Neural crest cell (in vitro differentiated cells): ENCODE measurements around the gene GRK4. TPM values are rescaled to one million over a fixed set of nuclear protein-coding genes. Genes with fewer than 3 reads are reported as not detected.
A peak's percentile ranks its signal among the peaks of the same experiment; 100 is the strongest.

Experiments used
- DNase-seq: peaks from one replicate; pipeline ENCODE4 v3.0.0; 2021; ENCODE audit warnings: low read depth, mixed read lengths, low spot score
- H3K27ac Mint-ChIP-seq: one replicate; pipeline ENCODE4 v1.8.0; 2021; ENCODE audit warnings: mild to moderate bottlenecking, mixed read lengths; ENCODE audit not compliant: unreplicated experiment
- H3K27me3 Mint-ChIP-seq: 2 replicates; pipeline ENCODE4 v1.8.0; 2021; ENCODE audit warnings: low read depth, mild to moderate bottlenecking, mixed read lengths
- H3K36me3 Mint-ChIP-seq: 2 replicates; pipeline ENCODE4 v1.8.0; 2021; ENCODE audit warnings: low read depth, mild to moderate bottlenecking, mixed read lengths
- H3K4me1 Mint-ChIP-seq: 2 replicates; pipeline ENCODE4 v1.8.0; 2021; ENCODE audit warnings: mixed read lengths
- H3K4me3 Mint-ChIP-seq: one replicate; pipeline ENCODE4 v1.8.0; 2021; ENCODE audit warnings: mild to moderate bottlenecking, mixed read lengths
- H3K9me3 Mint-ChIP-seq: 2 replicates; pipeline ENCODE4 v1.8.0; 2021; ENCODE audit warnings: mixed read lengths
- CTCF ChIP-seq: fragments of 200-600 bp; sonication (generic); conservative IDR thresholded peaks from 2 replicates; pipeline ENCODE4 v1.5.0; 2021; ENCODE audit warnings: antibody characterized with exemption, mild to moderate bottlenecking
- total RNA-seq: library from RNA; stranded (reverse); gene quantifications from 2 replicates; pipeline ENCODE4 v1.2.1, GENCODE V29; 2021

Gene GRK4
- total RNA-seq, 1 donor from 2014 or later: 8.9 TPM

- DNase-seq: no peak
- H3K27me3 Mint-ChIP-seq: peaks cover 4% of the 10 kb centered on the region
- H3K27ac Mint-ChIP-seq: no peak overlapping the region
- H3K4me1 Mint-ChIP-seq: peaks cover 24% of the 10 kb centered on the region
- H3K4me3 Mint-ChIP-seq: peak overlapping the region; percentile 94
- no peak for TF ChIP-seq CTCF
- no peaks in the 10 kb centered on the region for H3K36me3 Mint-ChIP-seq
- no peaks in the 10 kb centered on the region for H3K9me3 Mint-ChIP-seq
Measured at GRCh38 chr4:2933566-2934076, 29.8 kb upstream of the GRK4 start.

GRCh38 chr4:2934077-2934812 lies 29.1 kb upstream of the GRK4 start:
- no peaks in the 10 kb centered on the region for H3K9me3 Mint-ChIP-seq
- peak; percentile 30 for DNase-seq
- H3K36me3 Mint-ChIP-seq: no peaks in the 10 kb centered on the region
- no peak for TF ChIP-seq CTCF
- peak overlapping the region; percentile 94 for H3K4me3 Mint-ChIP-seq
- no peak overlapping the region for H3K27ac Mint-ChIP-seq
- H3K27me3 Mint-ChIP-seq: peaks cover 4% of the 10 kb centered on the region
- peaks cover 24% of the 10 kb centered on the region for H3K4me1 Mint-ChIP-seq

GRCh38 chr4:2934813-2935761 lies 28.3 kb upstream of the GRK4 start:
- Mint-ChIP-seq H3K36me3 (no peaks in the 10 kb centered on the region), H3K27me3 (peaks cover 4% of the 10 kb centered on the region), H3K27ac (no peak overlapping the region), H3K4me3 (peak overlapping the region; percentile 90), H3K9me3 (no peaks in the 10 kb centered on the region), H3K4me1 (peaks cover 24% of the 10 kb centered on the region)
- DNase-seq: peak; percentile 97
- peak; percentile 24 for TF ChIP-seq CTCF

GRCh38 chr4:2935762-2936743 lies 27.3 kb upstream of the GRK4 start:
- H3K9me3 Mint-ChIP-seq: no peaks in the 10 kb centered on the region
- TF ChIP-seq CTCF: no peak
- H3K4me3 Mint-ChIP-seq: peak overlapping the region; percentile 90

GRCh38 chr4:2936773-2937145 lies 26.6 kb upstream of the GRK4 start:
- Mint-ChIP-seq H3K36me3 (no peaks in the 10 kb centered on the region), H3K4me3 (peak overlapping the region; percentile 90), H3K9me3 (no peaks in the 10 kb centered on the region), H3K4me1 (peaks cover 24% of the 10 kb centered on the region), H3K27ac (no peak overlapping the region), H3K27me3 (peaks cover 4% of the 10 kb centered on the region)
- no peak for DNase-seq
- no peak for TF ChIP-seq CTCF

More at GRCh38 chr4:2935762-2936743, 27.3 kb upstream of the GRK4 start:
- Mint-ChIP-seq H3K4me1 (peaks cover 24% of the 10 kb centered on the region), H3K27ac (no peak overlapping the region), H3K36me3 (no peaks in the 10 kb centered on the region), H3K27me3 (peaks cover 4% of the 10 kb centered on the region)
- DNase-seq: no peak
